IMR-90 (cell line): ENCODE results near the gene TRMT10A. TPM values are rescaled to one million over a fixed set of nuclear protein-coding genes. Genes with fewer than 3 reads are reported as not detected.

Source experiments
- ATAC-seq: fragments of 200-7000 bp; cut with Tn5 transposase; 2 replicates; pipeline ENCODE4 v1.9.1; 2020; ENCODE audit warnings: low read depth, mild to moderate bottlenecking, moderate library complexity
- BruUV-seq: library from RNA; stranded (reverse); fragments of 400-500 nt; replicated peaks from 2 replicates; lab custom pipeline; 2021; lab: Mats Ljungman, UMichigan
- CTCF ChIA-PET: fragments of 300-600 bp; formaldehyde crosslinking; extraction: SDS; loops from one replicate; lab custom pipeline; 2021; ENCODE audit warnings: antibody characterized with exemption; lab: Yijun Ruan, JAX
- POLR2A ChIA-PET: fragments of 300-600 bp; sonication (Branson Sonifier 250); formaldehyde crosslinking; loops from one replicate; lab custom pipeline; 2022; ENCODE audit warnings: antibody characterized with exemption; ENCODE audit not compliant: unreplicated experiment; lab: Charles Lee
- DNase-seq: peaks from one replicate; pipeline ENCODE4 v3.0.0; 2013
- H2AFZ ChIP-seq: replicated peaks from 2 replicates; pipeline ENCODE3; 2013; ENCODE audit warnings: low read length, mild to moderate bottlenecking; ENCODE audit not compliant: poor library complexity
- H2AK5ac ChIP-seq: 2 replicates; pipeline ENCODE4 v1.6.1; 2013; ENCODE audit warnings: low read depth, low read length, inconsistent platforms
- H2AK9ac ChIP-seq: replicated peaks from 2 replicates; pipeline ENCODE3; 2013; ENCODE audit warnings: mild to moderate bottlenecking, low read depth, low read length, moderate library complexity; ENCODE audit not compliant: poor library complexity
- H2BK120ac ChIP-seq: 2 replicates; pipeline ENCODE4 v1.6.1; 2013; ENCODE audit warnings: low read depth, low read length, inconsistent platforms
- H2BK15ac ChIP-seq: 3 replicates; pipeline ENCODE4 v1.6.1; 2013; ENCODE audit warnings: low read depth, low read length, inconsistent platforms
- H2BK20ac ChIP-seq: 2 replicates; pipeline ENCODE4 v1.6.1; 2013; ENCODE audit warnings: low read depth, mild to moderate bottlenecking, inconsistent platforms, low read length, moderate library complexity
- H2BK5ac ChIP-seq: 2 replicates; pipeline ENCODE4 v1.6.1; 2013; ENCODE audit warnings: mild to moderate bottlenecking, low read depth, low read length, inconsistent platforms; ENCODE audit not compliant: poor library complexity, severe bottlenecking
- H3K14ac ChIP-seq: replicated peaks from 2 replicates; pipeline ENCODE4 v1.6.1; 2013; ENCODE audit warnings: low read depth, low read length, inconsistent platforms
- H3K18ac ChIP-seq: 2 replicates; pipeline ENCODE4 v1.6.1; 2013; ENCODE audit warnings: low read depth, low read length, control low read depth
- H3K23ac ChIP-seq: 2 replicates; pipeline ENCODE4 v1.6.1; 2013; ENCODE audit warnings: low read depth, low read length, inconsistent platforms
- H3K27ac ChIP-seq: 2 replicates; pipeline ENCODE4 v1.5.1; 2013; ENCODE audit warnings: mild to moderate bottlenecking, control low read depth, low read length; ENCODE audit not compliant: insufficient read depth
- H3K27me3 ChIP-seq: 2 replicates; pipeline ENCODE4 v1.6.1; 2013; ENCODE audit warnings: low read length; ENCODE audit not compliant: control insufficient read depth, insufficient read depth
- H3K36me3 ChIP-seq: 2 replicates; pipeline ENCODE4 v1.6.1; 2013; ENCODE audit warnings: low read length, mixed read lengths; ENCODE audit not compliant: control insufficient read depth, insufficient read depth
- H3K4ac ChIP-seq: 2 replicates; pipeline ENCODE4 v1.6.1; 2013; ENCODE audit warnings: low read depth, low read length, inconsistent platforms
- H3K4me1 ChIP-seq: 2 replicates; pipeline ENCODE4 v1.6.1; 2013; ENCODE audit warnings: low read length, mixed read lengths; ENCODE audit not compliant: control insufficient read depth, insufficient read depth
- H3K4me2 ChIP-seq: 2 replicates; pipeline ENCODE4 v1.6.1; 2013; ENCODE audit warnings: low read depth, mild to moderate bottlenecking, control low read depth, low read length, moderate library complexity
- H3K4me3 ChIP-seq: 2 replicates; pipeline ENCODE4 v1.5.1; 2013; ENCODE audit warnings: low read depth, mild to moderate bottlenecking, control low read depth, low read length, moderate library complexity; ENCODE audit not compliant: insufficient read depth
- H3K56ac ChIP-seq: 2 replicates; pipeline ENCODE4 v1.6.1; 2013; ENCODE audit warnings: low read length, inconsistent platforms; ENCODE audit not compliant: insufficient read depth; ENCODE audit errors: extremely low read depth
- H3K79me1 ChIP-seq, 2 experiments: 2 replicates each; pipeline ENCODE4 v1.6.1; 2013; ENCODE audit warnings: low read length in 2 of 2, inconsistent platforms in 1 of 2, low read depth in 1 of 2
- H3K9ac ChIP-seq: 2 replicates; pipeline ENCODE4 v1.6.1; 2013; ENCODE audit warnings: low read depth, low read length, control low read depth
- H3K9me1 ChIP-seq: 2 replicates; pipeline ENCODE4 v1.6.1; 2013; ENCODE audit warnings: low read length, inconsistent platforms; ENCODE audit not compliant: insufficient read depth
- H3K9me3 ChIP-seq: 2 replicates; pipeline ENCODE4 v1.6.1; 2013; ENCODE audit warnings: low read length; ENCODE audit not compliant: control insufficient read depth, insufficient read depth
- H4K20me1 ChIP-seq: 2 replicates; pipeline ENCODE4 v1.6.1; 2013; ENCODE audit warnings: low read length, inconsistent platforms; ENCODE audit not compliant: insufficient read depth
- H4K5ac ChIP-seq: 2 replicates; pipeline ENCODE4 v1.6.1; 2013; ENCODE audit warnings: mild to moderate bottlenecking, low read depth, low read length, control low read depth
- H4K8ac ChIP-seq, 2 experiments: 2 replicates each; pipeline ENCODE4 v1.6.1; 2013; ENCODE audit warnings: low read depth in 2 of 2, low read length in 2 of 2, control low read depth in 1 of 2, inconsistent platforms in 1 of 2
- H4K91ac ChIP-seq: 2 replicates; pipeline ENCODE4 v1.6.1; 2013; ENCODE audit warnings: low read depth, low read length, inconsistent platforms; ENCODE audit not compliant: insufficient read depth
- BHLHE40 ChIP-seq: fragments of 150-350 bp; IDR thresholded peaks from 2 replicates; pipeline ENCODE4 v1.6.1; 2016; ENCODE audit warnings: mild to moderate bottlenecking, low read depth, low read length
- CHD1 ChIP-seq: IDR thresholded peaks from 2 replicates; pipeline ENCODE4 v1.6.1; 2012; ENCODE audit warnings: low read depth, low read length, improper control_type of control experiment
- MAFK ChIP-seq: IDR thresholded peaks from 2 replicates; pipeline ENCODE4 v1.6.1; 2012; ENCODE audit warnings: low read depth, low read length, improper control_type of control experiment
- MAZ ChIP-seq: IDR thresholded peaks from 2 replicates; pipeline ENCODE4 v1.6.1; 2012; ENCODE audit warnings: low read depth, mild to moderate bottlenecking, low read length, improper control_type of control experiment, moderate library complexity, borderline replicate concordance
- MXI1 ChIP-seq: IDR thresholded peaks from 2 replicates; pipeline ENCODE4 v1.6.1; 2012; ENCODE audit warnings: low read depth, mild to moderate bottlenecking, low read length, moderate library complexity, borderline replicate concordance
- NFE2L2 ChIP-seq: fragments of 150-350 bp; IDR thresholded peaks from 2 replicates; pipeline ENCODE4 v1.6.1; 2016; ENCODE audit warnings: low read depth, mild to moderate bottlenecking, low read length
- POLR2A ChIP-seq: IDR thresholded peaks from 2 replicates; pipeline ENCODE4 v1.6.1; 2012; ENCODE audit warnings: mild to moderate bottlenecking, low read depth, low read length
- RCOR1 ChIP-seq: IDR thresholded peaks from 2 replicates; pipeline ENCODE4 v1.6.1; 2012; ENCODE audit warnings: mild to moderate bottlenecking, low read length, improper control_type of control experiment; ENCODE audit not compliant: insufficient replicate concordance
- RFX5 ChIP-seq: IDR thresholded peaks from 2 replicates; pipeline ENCODE4 v1.8.0; 2012; ENCODE audit warnings: low read depth, mild to moderate bottlenecking, low read length, moderate library complexity
- SMC3 ChIP-seq: fragments of 150-350 bp; IDR thresholded peaks from 2 replicates; pipeline ENCODE4 v1.6.1; 2016; ENCODE audit warnings: low read depth, mild to moderate bottlenecking, antibody characterized with exemption, low read length, moderate library complexity
- dilution Hi-C: fragments of 300-500 bp; cut with HindIII; formaldehyde crosslinking; loops from one replicate; pipeline ENCODE4 v1.14.3; 2018; ENCODE audit warnings: low sequenced_read_pairs; ENCODE audit not compliant: unreplicated experiment
- in situ Hi-C: fragments of 300-500 bp; cut with MboI; formaldehyde crosslinking; loops from 3 replicates; pipeline ENCODE4 v1.14.3; 2019; ENCODE audit warnings: low sequenced_read_pairs, inconsistent platforms, mixed read lengths
- intact Hi-C: fragments of 100-400 bp; cut with micrococcal nuclease; formaldehyde crosslinking; loops from 2 replicates; pipeline ENCODE4 v1.10.0; 2022
- polyA plus RNA-seq, 3 experiments: library from polyadenylated mRNA; depleted of rRNA; stranded (reverse); fragments of >200 nt; gene quantifications; 2 replicates each; pipeline ENCODE4 v1.2.3, GENCODE V29; 2012; ENCODE audit warnings: low replicate concordance in 1 of 3
- total RNA-seq: library from RNA; depleted of rRNA; stranded (reverse); fragments of >200 nt; gene quantifications from 2 replicates; pipeline ENCODE4 v1.2.3, GENCODE V29; 2012
- TF ChIP-seq, protein P1 (sequence below): conservative IDR thresholded peaks from 2 replicates; pipeline ENCODE4 v1.5.1; 2012; ENCODE audit warnings: mild to moderate bottlenecking, low read depth, low read length, improper control_type of control experiment
- TF ChIP-seq, protein P2 (sequence below): fragments of 150-350 bp; IDR thresholded peaks from 2 replicates; pipeline ENCODE4 v1.6.1; 2017; ENCODE audit warnings: mild to moderate bottlenecking, antibody characterized with exemption, low read length, low read depth
- TF ChIP-seq, protein P3 (sequence below): fragments of 150-350 bp; IDR thresholded peaks from 2 replicates; pipeline ENCODE4 v1.6.1; 2016; ENCODE audit warnings: low read depth, mild to moderate bottlenecking, low read length, moderate library complexity, borderline replicate concordance

TRMT10A gene
- total and polyA plus RNA-seq, 2 of the 4 experiments (the other 2 are of a cell fraction): 3.8 to 4.3 TPM

DNA sequence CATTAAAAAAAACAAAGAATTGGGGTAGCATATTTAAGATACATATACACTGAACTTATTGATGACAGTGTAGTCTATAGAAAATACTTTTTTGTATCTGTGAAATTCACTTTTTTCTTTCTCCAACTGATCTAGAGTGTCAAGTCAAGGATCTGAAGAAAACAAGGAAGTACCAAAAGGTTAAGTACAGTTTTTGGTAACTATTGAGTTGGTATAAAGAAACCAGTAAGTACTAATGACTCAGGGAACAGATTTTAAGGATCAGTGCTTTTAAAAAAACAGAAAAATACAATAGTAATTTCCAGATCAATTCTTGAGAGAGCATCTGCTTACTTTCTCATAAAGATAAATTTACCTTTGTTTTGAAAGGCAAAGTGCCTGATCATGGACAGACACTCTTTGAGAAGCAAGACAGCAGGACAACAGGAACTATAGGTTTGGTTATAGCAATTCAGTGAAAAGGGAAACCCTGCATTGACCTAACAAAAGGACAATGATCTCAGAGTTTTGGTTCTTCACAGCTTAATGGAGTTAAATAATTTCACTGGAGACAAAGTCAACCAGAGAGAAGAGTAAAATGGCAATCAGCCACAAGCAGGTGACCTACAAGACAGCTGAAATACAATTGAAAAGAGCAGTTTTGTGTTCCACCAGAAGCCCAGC is 23.4 kb downstream of the TRMT10A start:
- DNase-seq: no peak
- no peaks in the 10 kb centered on the region for H3K9me3 ChIP-seq
- no peak overlapping the region for H2AK5ac ChIP-seq
- intact Hi-C loops: no loop called here
- H4K5ac ChIP-seq: no peak overlapping the region
- H3K18ac ChIP-seq: no peak overlapping the region
- no peak overlapping the region for H3K4ac ChIP-seq
- no TSS peak for BruUV-seq
- ChIA-PET POLR2A (no interaction called here), CTCF (no interaction called here)
- no peak for ATAC-seq
- H3K79me1 ChIP-seq: no peaks in the 10 kb centered on the region
- no peak overlapping the region for H4K8ac ChIP-seq
- no peak overlapping the region for H2BK15ac ChIP-seq
- no peak overlapping the region for H3K56ac ChIP-seq
- dilution Hi-C loops: no loop called here
- H2BK5ac ChIP-seq: no peak overlapping the region
- no peak overlapping the region for H2AK9ac ChIP-seq
- H2BK20ac ChIP-seq: no peak overlapping the region
- no peak overlapping the region for H3K23ac ChIP-seq
- H4K20me1 ChIP-seq: no peaks in the 10 kb centered on the region
- H3K4me1 ChIP-seq: no peaks in the 10 kb centered on the region
- peaks cover 3% of the 10 kb centered on the region; the same call in 1 of the 2 replicates for H3K27me3 ChIP-seq
- H3K4me3 ChIP-seq: no peak overlapping the region
- H3K36me3 ChIP-seq: no peaks in the 10 kb centered on the region
- H3K9ac ChIP-seq: no peak overlapping the region
- H3K9me1 ChIP-seq: no peaks in the 10 kb centered on the region
- no peak overlapping the region for H3K4me2 ChIP-seq
- H2BK120ac ChIP-seq: no peak overlapping the region
- TF ChIP-seq NFE2L2 (no peak), CHD1 (no peak), RCOR1 (no peak), BHLHE40 (no peak), MXI1 (no peak), RFX5 (no peak), POLR2A (no peak), MAFK (no peak), SMC3 (no peak), MAZ (no peak)
- TF ChIP-seq, protein P1, sequence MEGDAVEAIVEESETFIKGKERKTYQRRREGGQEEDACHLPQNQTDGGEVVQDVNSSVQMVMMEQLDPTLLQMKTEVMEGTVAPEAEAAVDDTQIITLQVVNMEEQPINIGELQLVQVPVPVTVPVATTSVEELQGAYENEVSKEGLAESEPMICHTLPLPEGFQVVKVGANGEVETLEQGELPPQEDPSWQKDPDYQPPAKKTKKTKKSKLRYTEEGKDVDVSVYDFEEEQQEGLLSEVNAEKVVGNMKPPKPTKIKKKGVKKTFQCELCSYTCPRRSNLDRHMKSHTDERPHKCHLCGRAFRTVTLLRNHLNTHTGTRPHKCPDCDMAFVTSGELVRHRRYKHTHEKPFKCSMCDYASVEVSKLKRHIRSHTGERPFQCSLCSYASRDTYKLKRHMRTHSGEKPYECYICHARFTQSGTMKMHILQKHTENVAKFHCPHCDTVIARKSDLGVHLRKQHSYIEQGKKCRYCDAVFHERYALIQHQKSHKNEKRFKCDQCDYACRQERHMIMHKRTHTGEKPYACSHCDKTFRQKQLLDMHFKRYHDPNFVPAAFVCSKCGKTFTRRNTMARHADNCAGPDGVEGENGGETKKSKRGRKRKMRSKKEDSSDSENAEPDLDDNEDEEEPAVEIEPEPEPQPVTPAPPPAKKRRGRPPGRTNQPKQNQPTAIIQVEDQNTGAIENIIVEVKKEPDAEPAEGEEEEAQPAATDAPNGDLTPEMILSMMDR: no peak
- TF ChIP-seq, protein P2, sequence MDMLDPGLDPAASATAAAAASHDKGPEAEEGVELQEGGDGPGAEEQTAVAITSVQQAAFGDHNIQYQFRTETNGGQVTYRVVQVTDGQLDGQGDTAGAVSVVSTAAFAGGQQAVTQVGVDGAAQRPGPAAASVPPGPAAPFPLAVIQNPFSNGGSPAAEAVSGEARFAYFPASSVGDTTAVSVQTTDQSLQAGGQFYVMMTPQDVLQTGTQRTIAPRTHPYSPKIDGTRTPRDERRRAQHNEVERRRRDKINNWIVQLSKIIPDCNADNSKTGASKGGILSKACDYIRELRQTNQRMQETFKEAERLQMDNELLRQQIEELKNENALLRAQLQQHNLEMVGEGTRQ: no peak
- TF ChIP-seq, protein P3, sequence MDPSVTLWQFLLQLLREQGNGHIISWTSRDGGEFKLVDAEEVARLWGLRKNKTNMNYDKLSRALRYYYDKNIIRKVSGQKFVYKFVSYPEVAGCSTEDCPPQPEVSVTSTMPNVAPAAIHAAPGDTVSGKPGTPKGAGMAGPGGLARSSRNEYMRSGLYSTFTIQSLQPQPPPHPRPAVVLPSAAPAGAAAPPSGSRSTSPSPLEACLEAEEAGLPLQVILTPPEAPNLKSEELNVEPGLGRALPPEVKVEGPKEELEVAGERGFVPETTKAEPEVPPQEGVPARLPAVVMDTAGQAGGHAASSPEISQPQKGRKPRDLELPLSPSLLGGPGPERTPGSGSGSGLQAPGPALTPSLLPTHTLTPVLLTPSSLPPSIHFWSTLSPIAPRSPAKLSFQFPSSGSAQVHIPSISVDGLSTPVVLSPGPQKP: no peak
- H4K91ac ChIP-seq: no peak overlapping the region
- H2AFZ ChIP-seq: no peak overlapping the region
- no peak overlapping the region for H3K14ac ChIP-seq
- in situ Hi-C loops: no loop called here
- H3K27ac ChIP-seq: no peak overlapping the region
